Karpas-422 (cell line): Measurements from ENCODE around the gene FCGBP. TPM values are rescaled to one million over a fixed set of nuclear protein-coding genes. Genes with fewer than 3 reads are reported as not detected.
"Not testable (repeated sequence)": the region's sequence is repeated elsewhere in the genome, so short reads cannot be mapped to it uniquely, and the experiment has no call there.

Experiments
- DNase-seq: peaks from one replicate; pipeline ENCODE4 v3.0.0-alpha.2; 2015
- H2AFZ ChIP-seq: fragments of 200-600 bp; sonication (generic); 2 replicates; pipeline ENCODE4 v1.6.1; 2014; ENCODE audit warnings: antibody characterized with exemption, low read length, mixed read lengths
- H3K27ac ChIP-seq: fragments of 200-600 bp; sonication (generic); 2 replicates; pipeline ENCODE4 v1.5.1; 2014; ENCODE audit warnings: mild to moderate bottlenecking, low read length, moderate library complexity
- H3K27me3 ChIP-seq: fragments of 200-600 bp; sonication (generic); 2 replicates; pipeline ENCODE4 v1.6.1; 2014; ENCODE audit warnings: low read length, mixed read lengths
- H3K36me3 ChIP-seq: fragments of 200-600 bp; sonication (generic); 2 replicates; pipeline ENCODE4 v1.6.1; 2014; ENCODE audit warnings: low read length, mixed read lengths; ENCODE audit not compliant: insufficient read depth
- H3K4me1 ChIP-seq: fragments of 200-600 bp; sonication (generic); 2 replicates; pipeline ENCODE4 v1.6.1; 2014; ENCODE audit warnings: mild to moderate bottlenecking, low read length, mixed read lengths
- H3K4me2 ChIP-seq: fragments of 200-600 bp; sonication (generic); 2 replicates; pipeline ENCODE4 v1.6.1; 2014; ENCODE audit warnings: low read length, low read depth, mild to moderate bottlenecking; ENCODE audit not compliant: poor library complexity, severe bottlenecking
- H3K4me3 ChIP-seq: fragments of 200-600 bp; sonication (generic); 2 replicates; pipeline ENCODE4 v1.5.1; 2014; ENCODE audit warnings: mild to moderate bottlenecking, antibody characterized with exemption, low read length, mixed read lengths
- H3K79me2 ChIP-seq: fragments of 200-600 bp; sonication (generic); 2 replicates; pipeline ENCODE4 v1.6.1; 2014; ENCODE audit warnings: mild to moderate bottlenecking, low read length, mixed read lengths
- H3K9ac ChIP-seq: fragments of 200-600 bp; sonication (generic); 2 replicates; pipeline ENCODE4 v1.6.0; 2014; ENCODE audit warnings: low read length
- H3K9me2 ChIP-seq: fragments of 200-600 bp; sonication (generic), shearing (Covaris generic); replicated peaks from 2 replicates; pipeline ENCODE4 v1.6.0; 2014; ENCODE audit warnings: mild to moderate bottlenecking, low read length, moderate library complexity; ENCODE audit not compliant: insufficient read depth
- H3K9me3 ChIP-seq: fragments of 300-700, 200-600 bp; sonication (generic); 2 replicates; pipeline ENCODE4 v1.6.1; 2014; ENCODE audit warnings: low read length, mixed read lengths
- H4K20me1 ChIP-seq: fragments of 200-600 bp; sonication (generic); 2 replicates; pipeline ENCODE4 v1.6.1; 2014; ENCODE audit warnings: mild to moderate bottlenecking, antibody characterized with exemption, low read length, low read depth; ENCODE audit not compliant: insufficient read depth
- total RNA-seq: library from RNA; depleted of rRNA; stranded (reverse); fragments of >200 nt; shearing (Covaris generic); gene quantifications from 2 replicates; pipeline ENCODE4 v1.2.3, GENCODE V29; 2014; ENCODE audit warnings: low replicate concordance

FCGBP gene
- total RNA-seq, 1 experiment from 2014 or later = not detected

DNA sequence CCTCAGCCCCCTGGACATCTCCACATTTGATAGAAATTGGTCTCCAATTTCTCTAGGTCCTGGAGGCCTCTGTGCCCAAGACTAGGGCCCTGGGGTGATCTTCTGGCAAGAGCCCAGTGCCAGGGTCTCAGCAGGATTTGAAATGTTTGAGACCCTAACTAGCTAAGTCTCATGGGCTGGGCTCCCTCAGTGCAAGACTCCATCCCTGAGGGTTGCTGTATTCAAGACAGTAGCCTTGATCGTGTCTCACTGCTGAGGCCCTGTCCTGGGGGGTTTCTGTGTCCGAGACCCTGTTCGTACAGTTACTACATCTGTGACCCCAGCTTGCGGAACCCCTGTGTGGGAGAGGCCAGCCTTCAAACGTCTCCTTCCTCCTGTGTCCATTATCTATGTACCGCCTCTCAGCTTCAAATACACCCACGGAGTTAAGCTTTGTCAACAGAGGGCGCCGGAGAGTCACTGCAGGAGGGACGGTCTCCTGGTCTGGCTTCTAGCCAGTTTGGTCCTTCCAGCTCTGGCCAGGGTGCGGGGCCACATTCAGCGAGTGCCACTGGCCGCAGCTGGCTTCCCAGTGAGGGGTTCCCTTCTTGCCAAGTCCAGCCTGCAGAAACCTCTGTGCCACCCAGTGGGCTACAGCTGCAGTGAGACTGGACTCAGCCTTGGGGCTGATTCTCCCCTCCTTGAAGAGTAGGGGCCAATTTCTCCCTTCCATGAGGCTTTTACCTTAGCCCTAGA, 36.8 kb downstream of the FCGBP start:
- peak; percentile 45 for DNase-seq
- not testable (repeated sequence) for H3K27ac ChIP-seq, H3K79me2 ChIP-seq, H3K36me3 ChIP-seq, H3K9me3 ChIP-seq, H3K4me2 ChIP-seq, H3K4me1 ChIP-seq, H3K9ac ChIP-seq, H3K27me3 ChIP-seq, H3K4me3 ChIP-seq, H4K20me1 ChIP-seq, H3K9me2 ChIP-seq, H2AFZ ChIP-seq

DNA sequence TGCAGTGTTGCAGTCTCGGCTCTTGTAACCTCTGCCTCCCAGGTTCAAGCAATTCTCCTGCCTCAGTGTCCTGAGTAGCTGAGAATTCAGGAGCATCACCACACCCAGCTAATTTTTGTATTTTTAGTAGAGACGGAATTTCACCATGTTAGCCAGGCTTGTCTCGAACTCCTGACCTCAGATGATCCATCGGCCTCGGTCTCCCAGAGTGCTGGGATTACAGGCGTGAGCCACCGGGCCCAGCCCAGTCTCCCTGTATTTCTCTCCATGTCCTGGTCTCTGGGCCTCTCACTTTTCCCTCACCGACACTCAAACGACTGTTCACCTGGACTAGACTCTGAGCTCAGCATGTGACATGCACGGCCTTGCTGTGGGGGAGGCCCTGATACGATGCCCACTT, 39.3 kb downstream of the FCGBP start:
- not testable (repeated sequence) for H3K4me1 ChIP-seq

DNA sequence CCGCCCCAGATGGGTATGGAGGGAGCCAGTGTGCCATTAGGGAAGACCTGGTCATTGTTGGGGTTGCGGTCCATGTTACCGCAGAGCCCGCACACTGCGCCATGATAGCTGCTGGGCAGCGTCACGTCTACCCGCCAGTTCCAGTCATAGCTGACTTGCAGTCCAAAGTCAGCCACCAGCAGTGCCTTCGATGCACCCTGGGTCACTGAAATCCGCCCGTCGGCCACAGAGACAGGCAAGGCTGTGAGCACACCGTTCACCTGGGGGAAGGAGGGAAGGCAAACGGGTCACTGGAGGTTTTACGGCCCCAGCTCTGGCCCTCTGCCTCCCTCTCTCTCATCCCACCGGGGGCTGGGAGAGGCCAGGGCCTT, 40.2 kb downstream of the FCGBP start:
- H3K9ac ChIP-seq, H3K9me3 ChIP-seq, H4K20me1 ChIP-seq, H3K36me3 ChIP-seq, H3K79me2 ChIP-seq, H3K9me2 ChIP-seq, DNase-seq, H2AFZ ChIP-seq, H3K27ac ChIP-seq, H3K4me3 ChIP-seq, H3K27me3 ChIP-seq, H3K4me1 ChIP-seq, H3K4me2 ChIP-seq: not testable (repeated sequence)

More for the DNA sequence above, 39.3 kb downstream of the FCGBP start:
- not testable (repeated sequence) for H4K20me1 ChIP-seq, H3K9ac ChIP-seq, H3K27me3 ChIP-seq, H3K9me2 ChIP-seq, H3K4me2 ChIP-seq, H3K79me2 ChIP-seq, DNase-seq, H2AFZ ChIP-seq, H3K4me3 ChIP-seq, H3K27ac ChIP-seq, H3K9me3 ChIP-seq, H3K36me3 ChIP-seq

DNA sequence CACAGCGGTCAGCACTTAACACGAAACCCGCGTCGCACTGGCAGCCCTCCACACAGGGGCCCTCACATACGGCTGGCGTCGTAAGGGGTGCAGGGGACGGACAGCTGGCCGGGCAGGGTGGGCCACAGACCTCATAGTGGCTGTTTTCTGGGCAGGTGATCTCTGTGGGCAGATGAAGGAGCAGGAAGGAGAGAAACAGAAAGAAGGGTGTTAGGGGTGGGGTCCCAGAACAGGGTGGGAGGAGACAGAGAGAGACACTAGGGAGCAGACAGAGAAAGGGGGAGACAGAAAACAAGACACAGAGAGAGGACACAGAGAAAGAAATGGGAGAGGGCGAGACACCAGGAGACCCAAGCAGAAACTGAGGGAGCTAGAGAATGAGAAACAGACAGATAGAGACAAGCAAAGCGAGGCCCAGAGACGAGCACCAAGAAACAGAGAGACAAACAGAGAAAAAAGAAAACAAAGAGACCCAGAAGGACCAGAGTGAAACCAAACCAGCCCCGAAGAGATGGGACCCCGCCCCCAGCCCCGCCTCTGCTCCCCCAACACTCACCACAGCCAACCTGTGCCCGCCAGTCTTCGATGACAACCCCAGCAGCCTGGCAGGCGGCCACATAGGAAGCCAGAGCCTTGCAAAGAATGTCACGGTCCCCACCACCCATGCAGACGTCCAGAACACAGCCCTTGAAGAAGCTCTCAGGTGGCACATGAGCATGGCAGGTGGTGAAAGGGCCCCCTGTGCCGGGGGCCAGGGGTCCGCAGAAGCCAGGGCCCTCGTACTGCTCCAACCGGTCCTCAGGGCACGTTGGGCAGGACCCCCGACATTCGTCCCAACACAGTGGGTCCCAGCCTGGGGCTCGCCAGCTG, 40.8 kb downstream of the FCGBP start:
- not testable (repeated sequence) for H2AFZ ChIP-seq, H3K79me2 ChIP-seq, H3K9me2 ChIP-seq, H3K4me1 ChIP-seq, DNase-seq, H3K4me3 ChIP-seq, H3K4me2 ChIP-seq, H3K9ac ChIP-seq, H4K20me1 ChIP-seq, H3K36me3 ChIP-seq, H3K9me3 ChIP-seq, H3K27ac ChIP-seq, H3K27me3 ChIP-seq

DNA sequence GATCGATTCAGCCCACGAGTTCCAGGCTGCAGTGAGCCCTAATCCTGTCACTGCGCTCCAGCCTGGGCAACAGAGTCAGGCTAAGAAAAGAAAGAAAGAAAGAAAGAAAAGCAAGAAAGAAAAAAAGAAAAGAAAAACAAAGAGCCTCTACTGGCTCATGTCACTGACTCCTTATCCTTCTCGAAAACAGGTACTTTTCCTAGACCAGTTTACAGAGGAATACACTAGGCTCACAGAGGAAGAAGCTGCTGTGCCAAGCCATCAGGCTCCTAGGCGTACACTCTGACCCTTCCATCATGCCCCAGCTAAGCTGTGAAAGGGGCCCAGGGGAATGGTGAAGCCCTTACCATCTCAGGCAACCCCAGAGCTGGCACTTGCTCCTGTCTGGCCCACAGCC, 41.9 kb downstream of the FCGBP start:
- H3K79me2 ChIP-seq, H3K36me3 ChIP-seq, H3K9me3 ChIP-seq, H4K20me1 ChIP-seq, H3K27me3 ChIP-seq, H3K9me2 ChIP-seq, H3K4me2 ChIP-seq, DNase-seq, H2AFZ ChIP-seq, H3K4me1 ChIP-seq, H3K9ac ChIP-seq, H3K4me3 ChIP-seq, H3K27ac ChIP-seq: not testable (repeated sequence)

DNA sequence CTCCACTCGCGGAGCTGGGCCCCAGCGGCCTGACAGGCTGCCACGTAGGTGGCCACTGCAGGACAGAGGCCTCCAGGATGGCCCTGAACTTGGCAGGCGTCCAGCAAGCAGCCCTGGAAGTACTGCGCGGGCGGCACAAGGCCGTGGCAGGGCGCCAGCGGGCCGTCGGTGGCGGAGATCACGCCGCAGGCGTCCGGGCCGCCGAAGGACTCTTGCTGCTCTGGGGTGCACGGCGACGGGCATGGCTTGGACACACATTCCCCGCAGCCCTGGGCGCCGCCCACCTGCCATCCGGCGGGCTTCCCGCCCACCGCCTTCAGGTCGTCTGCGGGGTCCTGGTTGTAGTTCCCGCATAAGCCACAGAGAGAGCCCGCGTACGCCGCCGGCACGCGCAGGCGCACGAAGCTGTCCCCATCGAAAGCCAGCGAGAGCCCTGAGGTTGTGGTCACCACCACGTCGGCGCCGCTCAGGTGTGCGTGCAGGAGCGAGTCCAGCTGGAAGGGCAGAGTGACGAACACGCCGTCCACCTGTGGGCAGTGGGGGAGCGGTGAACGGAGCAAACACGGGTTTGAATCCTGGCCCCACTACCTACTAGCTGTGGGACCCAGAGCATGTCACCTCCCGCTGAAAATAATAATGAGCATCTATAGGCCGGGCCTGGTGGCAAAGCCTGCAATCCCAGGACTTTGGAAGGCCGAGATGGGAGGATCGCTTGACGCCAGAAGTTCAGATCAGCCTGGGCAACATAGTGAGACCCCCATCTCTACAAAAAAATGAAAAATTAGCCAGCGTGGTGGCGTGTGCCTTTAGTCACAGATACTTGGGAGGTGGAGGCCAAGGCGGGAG, 42.6 kb downstream of the FCGBP start:
- not testable (repeated sequence) for H3K4me2 ChIP-seq, DNase-seq

DNA sequence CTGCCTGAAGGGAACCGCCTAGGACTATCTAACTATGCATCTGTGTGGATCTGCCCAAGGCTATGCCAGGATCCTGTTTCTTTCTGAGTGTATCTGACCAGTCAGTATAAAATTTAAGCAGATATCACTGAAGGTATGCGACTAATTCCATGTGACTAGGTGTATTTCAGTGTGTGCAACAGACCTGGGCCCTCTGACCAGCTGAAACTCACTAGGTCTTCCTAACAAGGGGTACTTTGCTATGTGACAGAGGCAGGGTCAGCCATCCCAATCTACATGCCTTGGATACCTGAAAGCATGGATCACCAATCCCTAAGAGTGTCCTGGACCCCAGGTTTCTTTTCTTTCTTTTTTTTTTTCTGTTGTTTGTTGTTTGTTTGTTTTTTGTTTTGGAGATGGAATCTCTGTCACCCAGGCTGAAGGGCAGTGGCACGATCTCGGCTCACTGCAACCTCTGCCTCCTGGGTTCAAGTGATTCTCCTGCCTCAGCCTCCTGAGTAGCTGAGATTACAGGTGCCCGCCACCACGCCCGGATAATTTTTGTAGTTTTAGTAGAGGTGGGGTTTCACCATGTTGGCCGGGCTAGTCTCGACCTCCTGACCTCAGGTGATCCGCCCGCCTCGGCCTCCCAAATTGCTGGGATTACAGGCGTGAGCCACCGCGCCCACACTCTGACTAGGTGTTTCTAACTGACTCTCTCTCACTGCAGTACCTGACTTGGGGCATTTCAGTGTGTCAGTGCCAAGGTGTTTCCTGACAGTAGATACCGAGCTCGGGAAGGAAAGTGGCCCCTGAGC, 43.5 kb downstream of the FCGBP start:
- Histone ChIP-seq H3K9ac (no peak overlapping the region), H3K4me1 (no peaks in the 10 kb centered on the region), H3K4me2 (no peak overlapping the region), H4K20me1 (no peaks in the 10 kb centered on the region), H3K27me3 (no peaks in the 10 kb centered on the region), H3K36me3 (no peaks in the 10 kb centered on the region), H3K9me2 (no peaks in the 10 kb centered on the region), H3K79me2 (no peaks in the 10 kb centered on the region), H3K27ac (no peak overlapping the region), H3K4me3 (no peak overlapping the region), H3K9me3 (no peaks in the 10 kb centered on the region), H2AFZ (no peak overlapping the region)
- DNase-seq = no peak

More for the DNA sequence above, 42.6 kb downstream of the FCGBP start:
- not testable (repeated sequence) for H3K27ac ChIP-seq, H3K4me1 ChIP-seq, H2AFZ ChIP-seq, H3K9me3 ChIP-seq, H3K79me2 ChIP-seq, H4K20me1 ChIP-seq, H3K9ac ChIP-seq, H3K9me2 ChIP-seq, H3K27me3 ChIP-seq, H3K36me3 ChIP-seq, H3K4me3 ChIP-seq
